ENCODE results near the gene LTB4R2.
"Not testable (repeated sequence)": the region's sequence is repeated elsewhere in the genome, so short reads cannot be mapped to it uniquely, and the experiment has no call there.

Gene LTB4R2

GRCh38 chr14:24321212-24321975 is 11.5 kb downstream of the LTB4R2 start:
- DNase-seq = no peak

- no peak for DNase-seq
Measured at GRCh38 chr14:24322672-24323071, 12.7 kb downstream of the LTB4R2 start.

GRCh38 chr14:24323341-24323740 is 13.4 kb downstream of the LTB4R2 start:
- no peak for DNase-seq

- DNase-seq = no peak
Measured at GRCh38 chr14:24324024-24324423, 14.1 kb downstream of the LTB4R2 start.

- no peak for DNase-seq
Measured at GRCh38 chr14:24325041-24325530, 15.1 kb downstream of the LTB4R2 start.

- no peak for DNase-seq
Measured at GRCh38 chr14:24325963-24326362, 16.0 kb downstream of the LTB4R2 start.

- no peak for DNase-seq
Measured at GRCh38 chr14:24327303-24327702, 17.4 kb downstream of the LTB4R2 start.

- DNase-seq = not testable (repeated sequence)
Measured at GRCh38 chr14:24327914-24328313, 18.0 kb downstream of the LTB4R2 start.

GRCh38 chr14:24329073-24329663 is 19.2 kb downstream of the LTB4R2 start:
- DNase-seq = no peak

- DNase-seq = no peak
Measured at GRCh38 chr14:24329736-24330135, 19.8 kb downstream of the LTB4R2 start.

- DNase-seq = no peak
Measured at GRCh38 chr14:24330973-24331674, 21.2 kb downstream of the LTB4R2 start.

GRCh38 chr14:24331731-24332267 is 21.9 kb downstream of the LTB4R2 start:
- DNase-seq = no peak

GRCh38 chr14:24332268-24332993 is 22.5 kb downstream of the LTB4R2 start:
- peak; percentile 45 for DNase-seq

GRCh38 chr14:24334431-24335291 is 24.7 kb downstream of the LTB4R2 start, which contains the start of gene ADCY4:
Gene ADCY4, minus strand, starts transcription at chr14:24335071. Its CDS starts 419 bp downstream, at chr14:24334652.
- no peak for DNase-seq

GRCh38 chr14:24335461-24336171 is 25.7 kb downstream of the LTB4R2 start:
- DNase-seq = no peak

GRCh38 chr14:24337144-24337823 is 27.3 kb downstream of the LTB4R2 start:
- DNase-seq = no peak

GRCh38 chr14:24337824-24338175 is 27.9 kb downstream of the LTB4R2 start:
- no peak for DNase-seq

GRCh38 chr14:24338843-24339242 is 28.9 kb downstream of the LTB4R2 start:
- no peak for DNase-seq

- DNase-seq = no peak
Measured at GRCh38 chr14:24339284-24340151, 29.6 kb downstream of the LTB4R2 start, which contains the start of gene RIPK3. Gene RIPK3, minus strand, starts transcription at chr14:24339991. Its CDS starts 165 bp downstream, at chr14:24339826.
